Glutamatergic neuron (in vitro differentiated cells): Measurements from ENCODE around the gene CHD5. TPM values are rescaled to one million over a fixed set of nuclear protein-coding genes. Genes with fewer than 3 reads are reported as not detected.

ENCODE experiments used
- DNase-seq: peaks from one replicate; pipeline ENCODE4 v3.0.0; 2022
- H3K27ac Mint-ChIP-seq: one replicate; pipeline ENCODE4 v1.8.0; 2020; ENCODE audit warnings: mild to moderate bottlenecking, mixed read lengths, inconsistent platforms; ENCODE audit not compliant: unreplicated experiment
- H3K27me3 Mint-ChIP-seq: one replicate; pipeline ENCODE4 v1.8.0; 2020; ENCODE audit warnings: mild to moderate bottlenecking, moderate library complexity, mixed read lengths, inconsistent platforms; ENCODE audit not compliant: unreplicated experiment
- H3K36me3 Mint-ChIP-seq: one replicate; pipeline ENCODE4 v1.8.0; 2020; ENCODE audit warnings: mild to moderate bottlenecking, mixed read lengths, inconsistent platforms; ENCODE audit not compliant: unreplicated experiment
- H3K4me1 Mint-ChIP-seq: one replicate; pipeline ENCODE4 v1.8.0; 2020; ENCODE audit warnings: mild to moderate bottlenecking, low read depth, mixed read lengths, inconsistent platforms; ENCODE audit not compliant: unreplicated experiment
- H3K4me3 Mint-ChIP-seq: one replicate; pipeline ENCODE4 v1.8.0; 2020; ENCODE audit warnings: mild to moderate bottlenecking, mixed read lengths, inconsistent platforms; ENCODE audit not compliant: unreplicated experiment
- H3K9me3 Mint-ChIP-seq: one replicate; pipeline ENCODE4 v1.8.0; 2020; ENCODE audit warnings: mild to moderate bottlenecking, moderate library complexity, mixed read lengths, inconsistent platforms; ENCODE audit not compliant: unreplicated experiment
- total RNA-seq: library from RNA; stranded (reverse); fragmentation: NEBNext Ultra II Directional; extraction: Animal tissue kit (Norgen Biotek cat#: 25700); gene quantifications from one replicate; pipeline ENCODE4 v1.2.1, GENCODE V29; 2021; ENCODE audit not compliant: unreplicated experiment
- TF ChIP-seq, protein P1 (sequence below): fragments of 200-600 bp; sonication (generic); IDR thresholded peaks from one replicate; pipeline ENCODE4 v1.5.0; 2021; ENCODE audit not compliant: partially characterized antibody, unreplicated experiment

CHD5 gene
- total RNA-seq, 1 donor from 2014 or later = 0.96 TPM

DNA sequence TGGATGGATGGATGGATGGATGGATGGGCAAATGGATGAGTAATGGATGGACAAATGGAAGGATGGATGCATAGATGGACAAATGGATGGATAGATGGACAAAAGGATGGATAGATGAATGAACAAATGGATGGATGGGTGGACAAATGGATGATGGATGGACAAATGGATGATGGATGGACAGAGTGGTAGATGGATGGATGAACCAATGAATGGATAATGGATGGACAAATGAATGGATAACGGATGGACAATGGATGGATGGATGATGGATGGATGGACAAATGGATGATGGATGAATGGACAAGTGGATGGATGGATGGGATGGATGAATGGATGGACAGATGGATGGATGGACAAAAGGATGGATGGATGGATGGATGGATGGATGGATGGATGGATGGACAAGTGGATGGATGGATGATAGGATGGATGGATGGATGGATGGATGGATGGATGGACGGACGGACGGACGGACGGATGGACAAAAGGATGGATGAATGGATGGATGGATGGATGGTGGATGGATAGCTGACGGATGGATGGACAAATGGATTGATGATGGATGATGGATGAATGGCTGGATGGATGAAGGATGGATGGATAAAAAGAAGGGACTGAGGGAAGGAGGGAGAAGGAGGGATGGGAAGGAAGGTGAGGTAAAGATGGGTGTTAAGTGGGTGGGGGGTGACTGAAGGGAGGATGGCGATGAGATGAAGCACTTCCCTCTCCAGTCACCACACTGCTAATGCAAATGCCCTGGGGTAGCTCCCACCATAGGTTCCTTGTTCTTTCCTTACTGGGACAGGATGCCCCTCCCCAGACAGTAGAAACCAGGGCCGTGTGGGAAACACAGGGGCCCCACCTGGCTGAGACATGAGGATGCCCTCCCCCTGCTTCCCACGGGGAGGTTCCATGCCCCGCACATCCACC is 29.8 kb downstream of the CHD5 start:
- TF ChIP-seq, protein P1, sequence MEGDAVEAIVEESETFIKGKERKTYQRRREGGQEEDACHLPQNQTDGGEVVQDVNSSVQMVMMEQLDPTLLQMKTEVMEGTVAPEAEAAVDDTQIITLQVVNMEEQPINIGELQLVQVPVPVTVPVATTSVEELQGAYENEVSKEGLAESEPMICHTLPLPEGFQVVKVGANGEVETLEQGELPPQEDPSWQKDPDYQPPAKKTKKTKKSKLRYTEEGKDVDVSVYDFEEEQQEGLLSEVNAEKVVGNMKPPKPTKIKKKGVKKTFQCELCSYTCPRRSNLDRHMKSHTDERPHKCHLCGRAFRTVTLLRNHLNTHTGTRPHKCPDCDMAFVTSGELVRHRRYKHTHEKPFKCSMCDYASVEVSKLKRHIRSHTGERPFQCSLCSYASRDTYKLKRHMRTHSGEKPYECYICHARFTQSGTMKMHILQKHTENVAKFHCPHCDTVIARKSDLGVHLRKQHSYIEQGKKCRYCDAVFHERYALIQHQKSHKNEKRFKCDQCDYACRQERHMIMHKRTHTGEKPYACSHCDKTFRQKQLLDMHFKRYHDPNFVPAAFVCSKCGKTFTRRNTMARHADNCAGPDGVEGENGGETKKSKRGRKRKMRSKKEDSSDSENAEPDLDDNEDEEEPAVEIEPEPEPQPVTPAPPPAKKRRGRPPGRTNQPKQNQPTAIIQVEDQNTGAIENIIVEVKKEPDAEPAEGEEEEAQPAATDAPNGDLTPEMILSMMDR = no peak
- Mint-ChIP-seq H3K4me3 (no peak overlapping the region), H3K9me3 (peaks cover 5% of the 10 kb centered on the region), H3K4me1 (peaks cover 2% of the 10 kb centered on the region), H3K36me3 (no peaks in the 10 kb centered on the region), H3K27me3 (peaks cover 7% of the 10 kb centered on the region), H3K27ac (no peak overlapping the region)
- DNase-seq = no peak

DNA sequence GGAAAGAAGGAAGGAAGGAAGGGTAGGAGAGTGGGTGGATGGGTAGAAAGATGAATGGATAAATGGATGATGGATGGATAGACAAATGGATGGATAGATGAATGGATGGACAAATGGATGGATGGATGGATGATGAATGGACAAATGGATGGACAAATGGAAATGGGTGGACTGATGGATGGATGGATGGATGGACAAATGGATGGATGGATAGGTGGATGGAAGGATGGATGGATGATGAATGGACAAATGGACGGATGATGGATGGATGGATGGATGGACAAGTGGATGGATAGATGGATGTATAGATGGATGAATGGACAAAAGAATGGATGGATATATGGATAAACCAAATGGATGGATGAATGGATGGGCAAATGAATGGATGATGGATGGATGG is 30.5 kb downstream of the CHD5 start:
- Mint-ChIP-seq H3K4me1 (peaks cover 6% of the 10 kb centered on the region), H3K27me3 (peaks cover 9% of the 10 kb centered on the region), H3K4me3 (no peak overlapping the region), H3K27ac (no peak overlapping the region), H3K9me3 (peaks cover 11% of the 10 kb centered on the region), H3K36me3 (no peaks in the 10 kb centered on the region)
- TF ChIP-seq, protein P1 = no peak
- no peak for DNase-seq

DNA sequence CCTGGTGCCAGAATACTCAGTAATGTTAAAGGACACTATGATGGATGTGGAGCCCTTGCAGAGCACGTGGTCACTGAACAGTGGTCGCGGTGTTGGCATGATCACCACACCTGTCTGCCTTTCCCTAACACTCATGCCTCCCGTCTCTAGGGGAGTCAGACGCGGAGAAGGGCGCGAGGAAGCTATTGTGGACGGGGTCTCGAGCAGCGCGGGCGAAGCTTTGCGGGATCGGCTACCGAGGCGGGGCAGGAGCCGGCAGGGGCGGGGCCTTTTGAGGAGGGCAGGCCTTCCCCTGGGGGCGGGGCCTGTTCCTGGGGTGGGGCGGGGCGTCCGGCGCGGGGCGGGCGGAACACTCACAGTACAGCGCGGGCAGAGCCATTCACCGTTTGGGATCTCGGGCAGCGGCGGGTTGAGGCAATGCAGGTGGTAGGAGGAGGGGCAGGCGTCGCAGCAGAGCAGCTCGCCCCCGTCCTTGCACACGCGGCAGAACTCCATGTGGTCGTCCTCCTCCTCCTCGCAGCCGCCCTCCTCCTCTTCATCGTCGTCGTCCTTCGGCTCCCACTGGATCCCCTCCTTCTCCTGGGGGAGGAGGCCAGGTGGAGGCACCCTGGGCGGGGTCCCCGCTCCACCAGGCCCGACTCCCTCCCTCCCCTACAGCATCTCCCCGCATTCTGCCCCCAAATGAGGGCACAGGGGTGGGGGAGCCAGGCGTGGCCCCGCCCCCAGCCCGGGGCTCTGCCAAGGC is 31.5 kb downstream of the CHD5 start:
- TF ChIP-seq, protein P1 = no peak
- H3K27me3 Mint-ChIP-seq = peaks cover 11% of the 10 kb centered on the region
- peaks cover 11% of the 10 kb centered on the region for H3K4me1 Mint-ChIP-seq
- peaks cover 11% of the 10 kb centered on the region for H3K9me3 Mint-ChIP-seq
- no peaks in the 10 kb centered on the region for H3K36me3 Mint-ChIP-seq
- DNase-seq = peak; percentile 87
- H3K27ac Mint-ChIP-seq = no peak overlapping the region
- H3K4me3 Mint-ChIP-seq = peak overlapping the region; percentile 78

DNA sequence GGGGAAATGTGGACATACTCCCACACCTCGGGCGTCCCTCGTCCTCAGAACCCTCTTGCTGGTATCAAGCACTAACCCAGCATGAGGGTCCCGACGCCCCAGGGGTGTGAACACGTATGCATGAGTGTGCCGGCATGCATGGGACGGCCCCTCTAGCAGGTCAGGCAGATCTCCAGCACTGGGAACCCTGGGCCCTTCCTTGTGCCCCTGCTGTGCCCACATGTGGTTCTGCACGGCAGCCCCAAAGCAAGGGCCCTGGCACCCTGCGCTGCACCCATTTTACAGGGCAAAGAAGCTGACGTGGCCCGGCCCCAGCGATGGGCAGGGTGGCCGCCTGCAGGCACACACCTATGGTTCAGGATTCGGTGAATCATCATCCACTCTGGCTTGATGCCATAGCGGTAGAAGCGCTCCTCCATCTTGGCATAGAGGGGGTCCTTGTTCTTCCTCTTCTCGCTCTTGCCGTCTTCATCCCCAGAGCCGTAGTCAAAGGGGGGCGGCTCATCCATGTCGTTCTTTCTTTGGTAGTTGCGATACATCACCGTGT is 34.2 kb downstream of the CHD5 start:
- TF ChIP-seq, protein P1 = no peak
- Mint-ChIP-seq H3K27me3 (peaks cover 15% of the 10 kb centered on the region), H3K36me3 (no peaks in the 10 kb centered on the region), H3K9me3 (peaks cover 11% of the 10 kb centered on the region), H3K4me3 (peak overlapping the region; percentile 30), H3K4me1 (peaks cover 11% of the 10 kb centered on the region), H3K27ac (no peak overlapping the region)
- no peak for DNase-seq

DNA sequence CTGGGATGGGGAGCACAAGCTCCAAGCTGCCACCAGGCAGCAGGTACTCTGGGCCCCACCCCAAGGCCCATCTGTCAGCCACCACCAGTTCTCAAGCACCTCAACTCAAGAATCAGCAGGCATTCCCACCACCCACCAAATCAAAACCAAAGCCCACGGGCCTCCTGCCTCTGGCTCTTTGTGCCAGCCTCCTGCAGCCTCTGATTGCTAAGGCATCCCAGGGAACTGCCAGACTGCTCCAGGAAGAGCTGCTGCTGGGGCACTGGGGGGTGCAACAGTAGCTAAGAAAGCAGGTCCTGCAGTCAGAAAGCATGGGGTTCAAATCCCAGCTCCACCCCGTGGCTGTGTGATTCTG is 34.7 kb downstream of the CHD5 start:
- peaks cover 11% of the 10 kb centered on the region for H3K9me3 Mint-ChIP-seq
- TF ChIP-seq, protein P1 = no peak
- H3K36me3 Mint-ChIP-seq = no peaks in the 10 kb centered on the region
- no peak overlapping the region for H3K4me3 Mint-ChIP-seq
- peaks cover 11% of the 10 kb centered on the region for H3K4me1 Mint-ChIP-seq
- peak overlapping the region; percentile 84 for H3K27ac Mint-ChIP-seq
- H3K27me3 Mint-ChIP-seq = peaks cover 15% of the 10 kb centered on the region
- no peak for DNase-seq
